ENCODE data around the gene GART. TPM values are rescaled to one million over a fixed set of nuclear protein-coding genes. Genes with fewer than 3 reads are reported as not detected.
A peak's percentile ranks its signal among the peaks of the same experiment; 100 is the strongest.

Gene GART
- total RNA-seq (2014; rRNA removed), result 118 and 142 TPM in 2 replicates
- Bru-seq, nascent RNA, result percentile 85 among the genes with signal in this experiment
- percentile 89 among the genes with signal in this experiment for BruChase-seq, experiment 1, labeled RNA remaining after a 6-hour chase
- BruChase-seq, experiment 2, labeled RNA remaining after a 2-hour chase, result percentile 87 among the genes with signal in this experiment
- long read RNA-seq, transcript GART-203 (22 exons, 3,341 nt), result major isoform, 116 of 281 reads
- long read RNA-seq, transcript GART-201 (11 exons, 2,149 nt), result minor isoform, 68 of 281 reads
- long read RNA-seq, partial matches to known transcripts, result 51 of 281 reads
- long read RNA-seq, other reads (novel, unspliced or antisense), result 45 of 281 reads

DNA sequence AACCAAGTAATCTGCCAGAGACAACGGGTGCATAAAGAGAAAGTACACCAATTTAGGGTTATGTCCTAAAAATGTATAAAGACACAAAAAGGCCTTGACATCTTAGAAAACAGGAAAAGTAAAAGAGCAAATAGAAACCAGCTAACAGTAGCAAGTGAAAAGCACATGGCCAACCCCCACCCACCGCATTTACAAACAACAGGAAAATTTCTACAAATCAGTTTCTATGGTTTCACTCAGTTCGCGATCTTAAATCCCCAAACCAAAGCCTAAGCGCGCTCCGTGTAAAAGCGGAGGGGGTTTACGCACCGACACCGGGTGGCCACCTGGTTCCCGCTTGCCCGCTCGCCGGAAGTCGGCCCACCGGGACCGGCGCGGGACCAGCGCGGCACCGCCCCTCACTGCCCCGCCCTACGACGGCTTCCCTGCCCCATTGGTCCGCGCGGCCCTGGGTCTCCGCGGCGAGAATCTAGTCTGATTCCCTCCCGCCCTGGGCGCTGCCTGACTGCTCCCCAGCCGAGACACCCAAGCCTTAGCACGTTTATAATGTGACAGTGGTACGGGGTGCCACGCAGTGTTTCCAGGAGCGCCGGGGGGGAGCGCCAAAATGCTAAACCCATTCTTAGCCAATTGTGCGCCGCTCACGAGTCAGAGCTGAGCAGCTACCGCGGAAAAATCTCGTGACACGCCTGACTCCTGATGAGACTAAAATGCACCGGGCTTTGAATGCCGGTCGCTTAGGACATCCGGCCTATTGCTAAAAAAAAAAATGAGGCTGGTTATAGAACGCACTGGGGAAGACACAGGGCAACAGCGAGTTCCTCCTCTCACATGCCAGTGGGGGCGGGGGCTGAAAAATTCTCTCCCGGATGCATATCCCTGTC lies at the start of gene GART:
Gene GART (minus strand): TSS at position 362 of the 884 bp plus-strand sequence. CDS start 2,802 bp downstream, outside the sequence.
- no peaks in the 10 kb centered on the region for H3K9me3 ChIP-seq (ENCODE audit: low read length)
- H3K9ac ChIP-seq (ENCODE audit: low read length), result peak within 1 kb of the TSS; percentile 99
- BruUV-seq (replicated peaks), result TSS peak; percentile 70
- POLR2A ChIA-PET (ENCODE audit: unreplicated experiment), result interaction anchor here (0.5 to 0.8 kb wide), 7 partner anchors 39 to 657 kb away, joined by 3 to 6 read pairs (median 4); partner anchors contain the start of gene CRYZL1
- H3K27ac ChIP-seq (ENCODE audit: low read length), result peak within 1 kb of the TSS; percentile 98
- peak within 1 kb of the TSS; percentile 94 for H3K4me3 ChIP-seq (ENCODE audit: low read length)
- peaks cover 41% of the 10 kb centered on the region for H4K20me1 ChIP-seq (ENCODE audit: low read length)
- H3K9me2 ChIP-seq (replicated peaks; ENCODE audit: low read length), result no peaks in the 10 kb centered on the region
- peak within 1 kb of the TSS; percentile 95 for H3K4me2 ChIP-seq (ENCODE audit: low read length)
- peaks cover 22% of the 10 kb centered on the region for H3K4me1 ChIP-seq (ENCODE audit: insufficient read depth, low read length)
- CTCF ChIA-PET, result no interaction called here
- peak; percentile 78 for ATAC-seq
- H3K36me3 ChIP-seq (ENCODE audit: low read depth, low read length), result peaks cover 26% of the 10 kb centered on the region
- peak; percentile 83 for DNase-seq
- intact Hi-C loops (cut with micrococcal nuclease), result loop anchor here (5.0 kb wide), 3 partner anchors 45 to 160 kb away; partner anchors contain the start of gene DONSON
- no peaks in the 10 kb centered on the region for H3F3A ChIP-seq (ENCODE audit: low read length, unreplicated experiment)
- peak within 1 kb of the TSS; percentile 69 for H2AFZ ChIP-seq (ENCODE audit: low read length)
- TF ChIP-seq EZH2 (IDR thresholded peaks at IDR 0.05; ENCODE audit: low read length, unreplicated experiment) (no peak), EZH2phosphoT487 (IDR thresholded peaks at IDR 0.05; ENCODE audit: borderline replicate concordance, low read length) (no peak)
- TF ChIP-seq, protein P1, sequence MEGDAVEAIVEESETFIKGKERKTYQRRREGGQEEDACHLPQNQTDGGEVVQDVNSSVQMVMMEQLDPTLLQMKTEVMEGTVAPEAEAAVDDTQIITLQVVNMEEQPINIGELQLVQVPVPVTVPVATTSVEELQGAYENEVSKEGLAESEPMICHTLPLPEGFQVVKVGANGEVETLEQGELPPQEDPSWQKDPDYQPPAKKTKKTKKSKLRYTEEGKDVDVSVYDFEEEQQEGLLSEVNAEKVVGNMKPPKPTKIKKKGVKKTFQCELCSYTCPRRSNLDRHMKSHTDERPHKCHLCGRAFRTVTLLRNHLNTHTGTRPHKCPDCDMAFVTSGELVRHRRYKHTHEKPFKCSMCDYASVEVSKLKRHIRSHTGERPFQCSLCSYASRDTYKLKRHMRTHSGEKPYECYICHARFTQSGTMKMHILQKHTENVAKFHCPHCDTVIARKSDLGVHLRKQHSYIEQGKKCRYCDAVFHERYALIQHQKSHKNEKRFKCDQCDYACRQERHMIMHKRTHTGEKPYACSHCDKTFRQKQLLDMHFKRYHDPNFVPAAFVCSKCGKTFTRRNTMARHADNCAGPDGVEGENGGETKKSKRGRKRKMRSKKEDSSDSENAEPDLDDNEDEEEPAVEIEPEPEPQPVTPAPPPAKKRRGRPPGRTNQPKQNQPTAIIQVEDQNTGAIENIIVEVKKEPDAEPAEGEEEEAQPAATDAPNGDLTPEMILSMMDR (conservative IDR thresholded peaks at IDR 0.05; ENCODE audit: low read depth, low read length), result no peak
- no peaks in the 10 kb centered on the region for H3K27me3 ChIP-seq (ENCODE audit: low read length)
- H3K79me2 ChIP-seq (ENCODE audit: low read length), result peaks cover 96% of the 10 kb centered on the region

DNA sequence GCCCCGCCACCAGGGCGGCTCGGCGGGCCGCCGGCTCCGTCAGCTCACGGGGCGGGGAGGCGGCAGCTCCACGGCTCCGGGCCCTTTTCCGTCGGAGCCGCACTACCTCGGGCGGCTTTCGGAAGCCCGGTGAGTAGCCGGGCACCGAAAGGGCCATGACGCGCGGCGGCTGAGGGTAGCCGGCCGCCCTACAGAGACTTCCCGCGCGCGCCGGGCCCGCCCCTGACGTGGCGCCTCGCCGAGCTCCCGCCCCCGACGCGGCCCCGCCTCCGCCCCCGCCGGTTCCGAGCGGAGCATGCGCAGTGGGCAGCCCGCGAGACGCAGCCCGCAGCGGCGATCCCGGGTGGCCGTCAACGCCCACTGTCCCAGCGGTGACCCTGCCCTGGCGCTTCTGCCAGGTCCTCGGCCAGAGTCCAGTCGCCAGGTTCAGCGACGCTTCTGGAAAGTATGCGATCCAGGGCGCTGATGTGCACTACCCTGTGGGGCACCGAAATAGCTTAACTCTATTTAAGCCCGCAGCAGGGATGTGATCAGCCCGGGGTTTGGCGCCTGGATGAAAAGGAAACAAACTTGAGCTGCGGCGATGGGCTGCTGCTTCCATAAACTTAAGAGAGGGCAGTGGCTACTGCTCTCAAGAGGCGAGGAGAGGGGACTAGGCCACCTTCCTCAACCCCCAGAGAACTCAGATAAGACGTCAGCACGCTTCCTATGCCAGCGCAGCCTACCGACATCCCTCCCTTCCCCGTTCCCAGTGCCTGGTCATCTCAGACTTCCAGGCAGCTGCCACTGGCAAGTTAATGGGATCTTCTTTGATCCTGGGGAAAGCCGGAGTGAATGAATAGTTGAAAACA lies 46.8 kb upstream of the GART start, which contains the start of gene DONSON:
Gene DONSON (minus strand): TSS at position 200 of the 851 bp plus-strand sequence. CDS start 43 bp downstream, at position 157.
- no peaks in the 10 kb centered on the region for H3K9me3 ChIP-seq (ENCODE audit: low read length)
- peak within 1 kb of the TSS; percentile 51 for H3K27ac ChIP-seq (ENCODE audit: low read length)
- ATAC-seq, result peak; percentile 85
- H3K9me2 ChIP-seq (replicated peaks; ENCODE audit: low read length), result no peaks in the 10 kb centered on the region
- H4K20me1 ChIP-seq (ENCODE audit: low read length), result no peaks in the 10 kb centered on the region
- H3K9ac ChIP-seq (ENCODE audit: low read length), result peak within 1 kb of the TSS; percentile 95
- TF ChIP-seq EZH2phosphoT487 (IDR thresholded peaks at IDR 0.05; ENCODE audit: borderline replicate concordance, low read length) (no peak), EZH2 (IDR thresholded peaks at IDR 0.05; ENCODE audit: low read length, unreplicated experiment) (no peak)
- TF ChIP-seq, protein P1 (conservative IDR thresholded peaks at IDR 0.05; ENCODE audit: low read depth, low read length), result no peak
- DNase-seq, result peak; percentile 87
- peak within 1 kb of the TSS; percentile 91 for H3K4me2 ChIP-seq (ENCODE audit: low read length)
- BruUV-seq (replicated peaks), result TSS peak; percentile 84
- peaks cover 25% of the 10 kb centered on the region for H3K4me1 ChIP-seq (ENCODE audit: insufficient read depth, low read length)
- peaks cover 14% of the 10 kb centered on the region for H3K36me3 ChIP-seq (ENCODE audit: low read depth, low read length)
- intact Hi-C loops (cut with micrococcal nuclease), result loop anchor here (2.0 to 5.0 kb wide), 3 partner anchors 18 to 110 kb away; partner anchors contain the start of genes GART, SON and TMEM50B
- H2AFZ ChIP-seq (ENCODE audit: low read length), result peak within 1 kb of the TSS; percentile 97
- H3K79me2 ChIP-seq (ENCODE audit: low read length), result peaks cover 36% of the 10 kb centered on the region
- CTCF ChIA-PET, result interaction anchor here (0.5 to 1.9 kb wide), 3 partner anchors 17 to 380 kb away, joined by 3 to 36 read pairs (median 4); no protein-coding TSS in a partner anchor
- H3K4me3 ChIP-seq (ENCODE audit: low read length), result peak within 1 kb of the TSS; percentile 98
- H3K27me3 ChIP-seq (ENCODE audit: low read length), result no peaks in the 10 kb centered on the region
- POLR2A ChIA-PET (ENCODE audit: unreplicated experiment), result interaction anchor here (0.6 to 1.0 kb wide), 4 partner anchors 17 to 264 kb away, joined by 4 to 17 read pairs (median 6); partner anchors contain the start of genes GART, IFNAR1 and TMEM50B
- peaks cover 8% of the 10 kb centered on the region for H3F3A ChIP-seq (ENCODE audit: low read length, unreplicated experiment)

Data from PC-3 (cell line).